CD14-positive monocyte (primary cell): Measurements from ENCODE around the gene NACAD. TPM values are rescaled to one million over a fixed set of nuclear protein-coding genes. Genes with fewer than 3 reads are reported as not detected.

Experiments used
- DNase-seq, 3 donors: peaks; one replicate each; pipeline ENCODE4 v3.0.0-alpha.2; 2011 to 2022
- H2AFZ ChIP-seq: 2 replicates; pipeline ENCODE4 v1.6.0; 2012; ENCODE audit warnings: mild to moderate bottlenecking, low read depth, low read length, inconsistent platforms; ENCODE audit not compliant: insufficient read depth, poor library complexity, severe bottlenecking
- H3K27ac ChIP-seq, 2 donors: 1 replicate in 1 of 2; 2 replicates in 1 of 2; pipeline ENCODE4 v1.5.1; 2012 to 2013; ENCODE audit warnings: low read length in 2 of 2, control low read depth in 1 of 2, inconsistent platforms in 1 of 2, low read depth in 1 of 2, mild to moderate bottlenecking in 1 of 2
- H3K27me3 ChIP-seq, 2 donors: one replicate each; pipeline versions ENCODE4 v1.6.0 to v1.6.1; 2011 to 2013; ENCODE audit warnings: low read length in 2 of 2; ENCODE audit not compliant: control insufficient read depth in 2 of 2, insufficient read depth in 2 of 2
- H3K36me3 ChIP-seq, 2 donors: replicated peaks in 1 of 2; 1 replicate in 1 of 2; 2 replicates in 1 of 2; pipeline versions ENCODE4 v1.5.1 to v1.6.1; 2012 to 2013; ENCODE audit warnings: low read length in 2 of 2, control low read depth in 1 of 2, inconsistent platforms in 1 of 2, mild to moderate bottlenecking in 1 of 2; ENCODE audit not compliant: insufficient read depth in 2 of 2, control insufficient read depth in 1 of 2
- H3K4me1 ChIP-seq, 2 donors: 1 replicate in 1 of 2; 2 replicates in 1 of 2; pipeline versions ENCODE4 v1.5.1 to v1.6.1; 2012 to 2013; ENCODE audit warnings: low read length in 2 of 2, control low read depth in 1 of 2, inconsistent platforms in 1 of 2, mild to moderate bottlenecking in 1 of 2, moderate library complexity in 1 of 2; ENCODE audit not compliant: insufficient read depth in 2 of 2, control insufficient read depth in 1 of 2
- H3K4me2 ChIP-seq: replicated peaks from 2 replicates; pipeline ENCODE3; 2012; ENCODE audit warnings: low read length, moderate library complexity, mild to moderate bottlenecking; ENCODE audit not compliant: poor library complexity, severe bottlenecking; ENCODE audit errors: extremely low read depth
- H3K4me3 ChIP-seq, 3 experiments: fragments of 200-600 bp in 1 of 3; sonication (generic) in 1 of 3; replicated peaks in 1 of 3; 1 replicate in 2 of 3; 2 replicates in 1 of 3; pipeline ENCODE4 v1.5.1; 2011 to 2013; ENCODE audit warnings: low read length in 3 of 3, mild to moderate bottlenecking in 3 of 3, control low read depth in 2 of 3, low read depth in 2 of 3, inconsistent platforms in 1 of 3, moderate library complexity in 1 of 3
- H3K79me2 ChIP-seq: 2 replicates; pipeline ENCODE4 v1.6.0; 2012; ENCODE audit warnings: mild to moderate bottlenecking, control low read depth, inconsistent platforms, low read length, moderate library complexity; ENCODE audit not compliant: insufficient read depth
- H3K9ac ChIP-seq: 2 replicates; pipeline ENCODE4 v1.6.0; 2017; ENCODE audit warnings: low read length, mild to moderate bottlenecking; ENCODE audit not compliant: insufficient read depth, poor library complexity, severe bottlenecking
- H3K9me3 ChIP-seq, 2 donors: replicated peaks in 1 of 2; 1 replicate in 1 of 2; 2 replicates in 1 of 2; pipeline versions ENCODE4 v1.5.1 to v1.6.1; 2012 to 2013; ENCODE audit warnings: low read length in 2 of 2, control low read depth in 1 of 2; ENCODE audit not compliant: control insufficient read depth in 1 of 2, insufficient read depth in 1 of 2
- H4K20me1 ChIP-seq: 2 replicates; pipeline ENCODE4 v1.6.0; 2012; ENCODE audit warnings: mild to moderate bottlenecking, low read length, control low read depth, moderate library complexity; ENCODE audit not compliant: insufficient read depth
- H3K27ac Mint-ChIP-seq, 7 donors: one replicate each; pipeline ENCODE4 v1.8.0; 2020; ENCODE audit warnings: mild to moderate bottlenecking in 7 of 7, mixed read lengths in 7 of 7, moderate library complexity in 6 of 7, inconsistent platforms in 2 of 7
- H3K27me3 Mint-ChIP-seq, 3 donors: one replicate each; pipeline ENCODE4 v1.8.0; 2021 to 2022; ENCODE audit warnings: low read depth in 3 of 3, mild to moderate bottlenecking in 3 of 3, mixed read lengths in 3 of 3, moderate library complexity in 3 of 3, inconsistent platforms in 1 of 3
- H3K36me3 Mint-ChIP-seq, 2 donors: one replicate each; pipeline ENCODE4 v1.8.0; 2020; ENCODE audit warnings: mixed read lengths in 2 of 2, inconsistent platforms in 1 of 2, mild to moderate bottlenecking in 1 of 2
- H3K4me1 Mint-ChIP-seq: one replicate; pipeline ENCODE4 v1.8.0; 2020; ENCODE audit warnings: mild to moderate bottlenecking, mixed read lengths
- H3K4me3 Mint-ChIP-seq, 2 donors: one replicate each; pipeline ENCODE4 v1.8.0; 2020; ENCODE audit warnings: mild to moderate bottlenecking in 2 of 2, mixed read lengths in 2 of 2, moderate library complexity in 1 of 2
- H3K9me3 Mint-ChIP-seq, 7 donors: one replicate each; pipeline ENCODE4 v1.8.0; 2020 to 2022; ENCODE audit warnings: mixed read lengths in 7 of 7, mild to moderate bottlenecking in 6 of 7, moderate library complexity in 6 of 7, inconsistent platforms in 2 of 7
- CTCF ChIP-seq: fragments of 200-600 bp; IDR thresholded peaks from one replicate; pipeline ENCODE4 v1.8.0; 2022; ENCODE audit warnings: antibody characterized with exemption, mild to moderate bottlenecking
- WGBS: methylation state at CpG from one replicate; pipeline ENCODE4 v1.1.5; 2013; ENCODE audit warnings: missing lambda C conversion rate; ENCODE audit not compliant: insufficient coverage; 5-methylcytosine and 5-hydroxymethylcytosine counted together
- intact Hi-C, 2 donors: fragments of 100-400 bp; cut with micrococcal nuclease; formaldehyde crosslinking; loops; one replicate each; pipeline versions ENCODE4 v1.15.0 to v1.15.1; 2023
- polyA plus RNA-seq, 3 donors: library from polyadenylated mRNA; depleted of rRNA in 1 of 3; unstranded in 2 of 3; stranded (reverse) in 1 of 3; fragments of 300-500 nt in 2 of 3; fragments of >200 nt in 1 of 3; fragmentation: Illumina TruSeq in 2 of 3; gene quantifications; 1 replicate in 2 of 3; 2 replicates in 1 of 3; pipeline ENCODE4 v1.2.3, GENCODE V29; 2012 to 2021

The NACAD gene
- polyA plus RNA-seq, 3 donors, result 0.04 TPM; not detected in 2

DNA sequence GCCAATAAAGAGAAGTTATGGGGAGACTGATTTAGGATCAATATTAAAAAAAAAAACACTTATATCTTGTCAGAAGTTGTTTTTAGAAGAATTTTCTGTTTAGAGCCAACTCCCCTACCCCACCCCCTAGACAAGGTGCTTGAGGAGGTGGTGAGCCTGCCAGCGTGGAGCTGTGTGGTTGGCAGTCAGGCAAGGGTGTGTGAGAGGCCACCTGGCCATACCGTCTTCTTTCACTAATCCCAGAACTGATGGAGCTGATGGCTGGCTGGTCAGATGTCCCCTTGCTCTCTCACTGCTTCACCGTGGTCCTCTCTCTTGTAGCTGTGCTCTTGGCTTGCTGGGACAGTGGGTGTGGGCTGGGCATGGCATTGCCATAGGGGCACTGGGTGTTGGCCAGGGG is 34.3 kb downstream of the NACAD start:
- peaks cover 0 to 3% of the 10 kb centered on the region in 2 donors for H3K4me1 ChIP-seq
- no peak overlapping the region for H3K4me3 Mint-ChIP-seq
- peaks cover 35 to 52% of the 10 kb centered on the region in 2 donors for H3K36me3 ChIP-seq
- TF ChIP-seq CTCF, result no peak
- no peak overlapping the region for H2AFZ ChIP-seq
- DNase-seq, result no peak
- no peak overlapping the region for H3K9ac ChIP-seq
- H3K27me3 Mint-ChIP-seq, result no peaks in the 10 kb centered on the region
- H3K4me3 ChIP-seq, result no peak overlapping the region
- no peaks in the 10 kb centered on the region for H3K9me3 Mint-ChIP-seq
- H3K27ac ChIP-seq, result peak overlapping the region in 1 of 2 donors; percentile 57
- H3K27ac Mint-ChIP-seq, result peak overlapping the region in 3 of 7 donors; percentile 68 to 85 (median 85)
- peaks cover 99% of the 10 kb centered on the region for H4K20me1 ChIP-seq
- H3K4me2 ChIP-seq, result no peak overlapping the region
- H3K79me2 ChIP-seq, result peaks cover 85% of the 10 kb centered on the region
- intact Hi-C loops, result no loop called here
- WGBS, result 100% methylated on average over 1 of the region's 3 CpGs
- peaks cover 25% of the 10 kb centered on the region for H3K4me1 Mint-ChIP-seq
- peaks cover 43 to 73% of the 10 kb centered on the region in 2 donors for H3K36me3 Mint-ChIP-seq
- no peaks in the 10 kb centered on the region for H3K27me3 ChIP-seq
- H3K9me3 ChIP-seq, result no peaks in the 10 kb centered on the region

DNA sequence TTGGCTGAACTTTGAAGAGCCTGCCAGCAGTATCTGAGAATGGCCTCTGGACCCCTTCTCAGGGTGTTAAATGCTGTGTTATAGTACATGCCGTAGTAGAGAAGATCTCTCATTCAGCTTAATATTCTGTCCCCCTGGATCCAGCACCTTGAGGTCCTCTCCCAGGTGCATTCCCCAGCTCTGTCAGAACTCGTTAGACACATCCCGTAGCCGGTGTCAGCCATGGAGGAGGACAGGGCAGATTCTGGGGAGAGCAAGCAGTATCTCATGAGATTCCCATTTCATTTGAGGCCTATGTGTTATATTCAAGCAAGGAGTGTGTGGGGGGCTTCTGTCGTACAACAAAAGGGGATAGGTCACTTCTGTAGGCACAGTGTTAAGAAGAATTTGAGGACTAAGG is 34.8 kb downstream of the NACAD start:
- H3K9ac ChIP-seq, result no peak overlapping the region
- H3K27ac Mint-ChIP-seq, result peak overlapping the region in 3 of 7 donors; percentile 42 to 72 (median 51)
- no peak overlapping the region for H3K4me3 Mint-ChIP-seq
- peak overlapping the region in 1 of 2 donors; percentile 57 for H3K27ac ChIP-seq
- peaks cover 46 to 73% of the 10 kb centered on the region in 2 donors for H3K36me3 Mint-ChIP-seq
- H3K4me3 ChIP-seq, result no peak overlapping the region
- H3K9me3 ChIP-seq, result no peaks in the 10 kb centered on the region
- peaks cover 98% of the 10 kb centered on the region for H4K20me1 ChIP-seq
- H3K4me2 ChIP-seq, result no peak overlapping the region
- intact Hi-C loops, result no loop called here
- H3K4me1 ChIP-seq, result peaks cover 0 to 3% of the 10 kb centered on the region in 2 donors
- H3K36me3 ChIP-seq, result peaks cover 39 to 57% of the 10 kb centered on the region in 2 donors
- TF ChIP-seq CTCF, result no peak
- WGBS, result no CpG with 5 or more reads among the region's 5 CpGs
- no peak overlapping the region for H2AFZ ChIP-seq
- peaks cover 25% of the 10 kb centered on the region for H3K4me1 Mint-ChIP-seq
- no peaks in the 10 kb centered on the region for H3K27me3 Mint-ChIP-seq
- H3K9me3 Mint-ChIP-seq, result no peaks in the 10 kb centered on the region
- DNase-seq, result no peak
- H3K27me3 ChIP-seq, result no peaks in the 10 kb centered on the region
- peaks cover 84% of the 10 kb centered on the region for H3K79me2 ChIP-seq
